Activated naive CD8-positive, alpha-beta T cell treated with anti-CD3 and anti-CD28 coated beads, Interleukin-2, amount 50 U/mL, for 24 hours (primary cell): Measurements from ENCODE around the gene ABCA3.
"Not testable (repeated sequence)": the region's sequence is repeated elsewhere in the genome, so short reads cannot be mapped to it uniquely, and the experiment has no call there.

ENCODE experiments used
- ATAC-seq: fragments of 150-1000 bp; cut with Tn5 transposase; one replicate; pipeline ENCODE4 v1.10.0; 2021
- DNase-seq: peaks from one replicate; pipeline ENCODE4 v3.0.0; 2021
- H3K27ac Mint-ChIP-seq: one replicate; pipeline ENCODE4 v1.8.0; 2021; ENCODE audit warnings: mild to moderate bottlenecking, mixed read lengths
- H3K27me3 Mint-ChIP-seq: one replicate; pipeline ENCODE4 v1.8.0; 2021; ENCODE audit warnings: mixed read lengths
- H3K36me3 Mint-ChIP-seq: one replicate; pipeline ENCODE4 v1.8.0; 2021; ENCODE audit warnings: low read depth, mixed read lengths
- H3K4me1 Mint-ChIP-seq: one replicate; pipeline ENCODE4 v1.8.0; 2021; ENCODE audit warnings: mixed read lengths
- H3K4me3 Mint-ChIP-seq: one replicate; pipeline ENCODE4 v1.8.0; 2021; ENCODE audit warnings: mild to moderate bottlenecking, moderate library complexity, mixed read lengths
- H3K9me3 Mint-ChIP-seq: one replicate; pipeline ENCODE4 v1.8.0; 2021; ENCODE audit warnings: mixed read lengths

ABCA3 gene

DNA sequence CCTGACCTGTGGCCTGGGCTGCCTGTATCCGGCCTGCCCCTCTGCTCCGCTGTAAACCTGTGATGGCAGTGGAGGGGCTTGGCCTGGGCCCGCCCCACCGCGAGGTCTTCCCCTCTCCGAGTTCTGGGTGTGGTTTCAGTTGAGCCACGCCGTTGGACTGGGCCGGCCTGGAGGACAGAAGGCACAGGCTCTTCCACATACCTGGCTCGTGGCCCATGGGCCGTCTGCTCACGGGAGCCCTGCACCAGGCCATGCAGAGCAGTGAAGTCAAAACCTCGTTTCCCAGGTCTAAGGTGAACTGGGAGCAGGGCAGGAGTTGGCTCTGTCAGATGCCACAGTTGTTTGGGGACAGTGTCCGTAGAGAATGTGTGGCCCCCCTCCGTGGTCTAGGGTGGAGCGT is 67.0 kb downstream of the ABCA3 start:
- no peak overlapping the region for H3K4me3 Mint-ChIP-seq
- ATAC-seq (no peak), DNase-seq (no peak)
- H3K9me3 Mint-ChIP-seq, result no peaks in the 10 kb centered on the region
- no peaks in the 10 kb centered on the region for H3K36me3 Mint-ChIP-seq
- H3K27me3 Mint-ChIP-seq, result no peaks in the 10 kb centered on the region
- no peak overlapping the region for H3K27ac Mint-ChIP-seq
- peaks cover 14% of the 10 kb centered on the region for H3K4me1 Mint-ChIP-seq

DNA sequence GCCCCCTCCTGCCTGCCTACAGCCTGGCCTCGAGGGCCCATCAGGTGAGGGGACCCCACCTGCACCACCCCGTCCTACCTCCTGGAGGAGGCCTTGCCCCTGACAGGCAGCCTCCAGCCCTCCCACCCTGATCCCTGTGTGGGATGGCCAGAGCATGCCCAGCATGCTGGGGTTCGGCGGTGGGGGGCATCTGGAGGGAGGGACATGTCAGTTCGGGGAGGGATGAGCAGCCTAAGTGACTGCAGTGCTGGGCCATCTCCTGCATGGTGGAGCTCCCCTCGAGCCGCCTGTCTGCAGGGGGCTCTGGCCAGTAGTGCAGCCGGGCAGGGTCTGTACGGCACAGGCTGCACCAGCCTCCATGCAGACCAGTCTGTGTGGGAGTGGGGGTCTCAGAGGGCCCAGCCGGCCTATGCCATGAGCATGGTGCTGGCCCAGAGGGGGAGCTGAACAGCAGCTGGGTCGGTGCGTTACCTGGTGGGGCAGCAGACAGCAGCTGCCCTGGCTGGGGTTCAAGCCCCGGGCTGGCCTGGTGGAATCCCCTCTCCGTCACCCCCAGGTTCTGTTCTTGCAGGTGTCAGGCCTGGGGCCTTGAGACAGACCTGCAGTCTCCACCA is 68.6 kb downstream of the ABCA3 start:
- Mint-ChIP-seq H3K36me3 (peaks cover 6% of the 10 kb centered on the region), H3K27me3 (no peaks in the 10 kb centered on the region), H3K4me3 (no peak overlapping the region), H3K4me1 (peaks cover 19% of the 10 kb centered on the region), H3K27ac (no peak overlapping the region), H3K9me3 (no peaks in the 10 kb centered on the region)
- DNase-seq (no peak), ATAC-seq (no peak)

DNA sequence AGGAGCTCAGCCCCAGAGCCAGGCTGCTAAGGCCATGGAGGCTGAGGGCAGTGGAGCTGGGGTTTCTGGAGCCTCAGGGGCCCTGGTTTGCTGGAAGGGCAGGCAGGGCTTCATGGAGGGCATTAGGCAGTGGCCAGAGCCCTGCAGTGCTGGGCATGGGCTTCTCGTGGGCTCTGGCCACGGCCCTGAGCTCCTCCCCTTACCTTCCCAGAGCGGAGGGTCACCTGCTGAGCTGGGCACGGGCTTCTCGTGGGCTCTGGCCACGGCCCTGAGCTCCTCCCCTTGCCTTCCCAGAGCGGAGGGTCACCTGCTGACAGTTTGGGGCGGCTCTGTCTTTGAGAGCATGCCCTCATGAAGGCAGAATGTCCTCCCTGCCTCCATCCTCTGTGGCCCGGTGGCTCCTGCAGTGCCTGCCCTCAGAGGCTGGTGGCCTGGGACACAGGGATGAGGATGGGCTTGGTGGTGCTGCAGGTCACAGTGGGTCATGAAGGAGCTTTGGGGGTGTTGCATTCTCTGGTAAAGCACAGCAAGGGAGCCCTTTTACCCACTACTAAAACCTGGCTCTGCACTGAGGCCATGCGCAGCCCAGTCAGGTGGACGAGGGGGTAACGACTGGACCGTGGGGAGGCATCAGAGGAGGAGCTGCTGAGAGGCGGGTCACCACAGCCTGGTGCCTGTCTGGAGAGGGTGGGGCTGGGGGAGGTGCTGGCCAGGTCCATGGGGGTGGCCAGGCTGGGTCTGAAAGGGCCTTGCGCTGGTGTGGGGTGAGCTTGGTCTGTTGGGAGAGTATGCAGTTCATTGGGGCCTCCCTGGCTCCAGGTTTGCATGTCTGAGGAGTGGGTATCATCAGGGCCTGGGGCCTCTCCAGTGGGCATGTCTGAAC is 69.7 kb downstream of the ABCA3 start:
- Mint-ChIP-seq H3K9me3 (no peaks in the 10 kb centered on the region), H3K4me1 (peaks cover 30% of the 10 kb centered on the region), H3K27ac (no peak overlapping the region), H3K27me3 (no peaks in the 10 kb centered on the region), H3K36me3 (peaks cover 16% of the 10 kb centered on the region), H3K4me3 (no peak overlapping the region)
- DNase-seq (no peak), ATAC-seq (no peak)

DNA sequence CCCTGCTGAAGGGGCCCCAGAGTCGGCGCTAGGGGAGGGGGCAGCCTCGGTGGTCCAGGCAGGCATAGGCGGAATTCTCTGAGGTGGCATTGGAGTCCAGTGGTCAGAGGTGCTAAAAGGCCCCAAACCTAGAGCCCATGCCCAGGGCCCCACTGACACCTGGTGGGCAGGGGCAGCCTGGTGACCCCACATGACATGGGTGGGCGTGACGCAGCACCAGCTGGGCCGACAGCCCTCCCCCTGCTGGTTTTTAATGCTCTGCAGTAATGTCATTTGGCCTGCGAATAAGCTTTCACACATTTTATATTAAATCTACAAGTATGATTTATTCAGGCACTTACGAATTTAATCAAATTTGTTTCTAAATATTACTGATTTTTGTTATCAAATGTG is 70.5 kb downstream of the ABCA3 start:
- Mint-ChIP-seq H3K27ac (no peak overlapping the region), H3K4me3 (no peak overlapping the region)
- DNase-seq, result no peak

DNA sequence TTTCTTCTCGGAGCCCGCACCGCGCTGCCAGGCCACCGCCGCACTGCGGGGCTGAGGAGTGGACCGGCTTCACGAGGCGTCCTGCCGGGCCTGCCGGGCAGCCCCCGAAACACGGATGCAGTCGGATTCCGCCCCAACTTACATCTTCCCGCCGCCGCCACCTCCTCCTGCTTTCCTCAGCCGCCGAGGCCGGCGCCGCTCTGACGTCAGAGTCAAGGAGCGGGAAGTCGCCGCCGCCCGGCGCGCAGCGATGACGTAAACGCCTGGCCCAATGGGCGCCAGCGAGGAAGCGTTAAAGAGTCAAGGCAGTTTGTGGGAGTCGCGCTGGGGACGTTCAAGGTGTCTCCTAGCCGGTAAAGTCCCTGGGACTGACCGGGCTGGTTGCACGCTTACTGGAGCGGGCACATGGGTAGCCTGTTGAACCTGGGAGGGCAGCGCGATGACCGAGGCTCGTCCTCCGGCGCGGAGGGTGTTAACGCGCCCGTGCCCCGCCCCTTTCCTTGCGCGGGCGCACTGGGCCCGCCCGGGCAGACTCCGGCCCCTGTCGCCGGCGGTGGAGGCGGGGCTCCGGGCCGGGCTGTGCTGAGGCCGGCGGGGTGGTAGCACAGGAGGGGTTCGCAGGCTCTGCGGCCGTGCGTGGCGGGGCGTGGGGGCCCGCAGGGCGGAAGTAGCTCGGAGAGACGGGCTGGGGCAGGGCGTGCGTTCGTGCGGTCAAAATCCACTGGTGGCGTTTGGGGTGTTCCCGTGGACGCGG is 72.4 kb downstream of the ABCA3 start, which contains the start of gene RNPS1:
TSS of gene RNPS1 (minus strand) at position 214 of the 754 bp plus-strand sequence. CDS start 3,483 bp downstream, outside the sequence.
- peak; percentile 90 for ATAC-seq
- H3K4me1 Mint-ChIP-seq, result peaks cover 46% of the 10 kb centered on the region

More for the DNA sequence above, 70.5 kb downstream of the ABCA3 start:
- Mint-ChIP-seq H3K27me3 (no peaks in the 10 kb centered on the region), H3K36me3 (peaks cover 22% of the 10 kb centered on the region), H3K4me1 (peaks cover 38% of the 10 kb centered on the region), H3K9me3 (no peaks in the 10 kb centered on the region)
- no peak for ATAC-seq

DNA sequence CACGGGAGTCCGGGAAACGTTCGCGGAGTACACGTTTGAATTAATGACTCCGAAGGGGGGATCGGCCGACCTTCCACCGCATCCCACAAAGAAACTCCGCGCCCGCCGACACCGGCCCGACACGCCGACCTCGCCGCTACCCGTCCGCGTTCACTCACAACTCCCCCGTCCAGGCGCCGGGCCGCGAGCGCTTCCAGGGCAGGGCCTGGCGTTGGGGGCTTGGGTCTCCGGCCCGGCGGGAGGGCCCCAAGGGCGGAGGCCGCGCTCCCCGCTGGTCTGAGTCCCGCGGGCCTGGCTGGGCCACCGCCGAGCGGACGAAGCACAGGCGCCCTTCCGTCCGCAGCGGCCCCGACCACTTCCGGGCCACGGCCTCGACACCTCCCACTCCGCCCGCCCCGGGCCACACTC is 73.0 kb downstream of the ABCA3 start:
- not testable (repeated sequence) for H3K9me3 Mint-ChIP-seq, H3K27me3 Mint-ChIP-seq, DNase-seq
- H3K4me3 Mint-ChIP-seq, result peak overlapping the region; percentile 89
- peak overlapping the region; percentile 98 for H3K27ac Mint-ChIP-seq
- peaks cover 37% of the 10 kb centered on the region for H3K36me3 Mint-ChIP-seq
- ATAC-seq, result peak; percentile 65
- peaks cover 50% of the 10 kb centered on the region for H3K4me1 Mint-ChIP-seq

More for the DNA sequence above, 72.4 kb downstream of the ABCA3 start, which contains the start of gene RNPS1:
- peak; percentile 98 for DNase-seq
- no peaks in the 10 kb centered on the region for H3K9me3 Mint-ChIP-seq
- peak within 1 kb of the TSS; percentile 89 for H3K4me3 Mint-ChIP-seq
- peak within 1 kb of the TSS; percentile 98 for H3K27ac Mint-ChIP-seq
- peaks cover 32% of the 10 kb centered on the region for H3K36me3 Mint-ChIP-seq
- H3K27me3 Mint-ChIP-seq, result no peaks in the 10 kb centered on the region

DNA sequence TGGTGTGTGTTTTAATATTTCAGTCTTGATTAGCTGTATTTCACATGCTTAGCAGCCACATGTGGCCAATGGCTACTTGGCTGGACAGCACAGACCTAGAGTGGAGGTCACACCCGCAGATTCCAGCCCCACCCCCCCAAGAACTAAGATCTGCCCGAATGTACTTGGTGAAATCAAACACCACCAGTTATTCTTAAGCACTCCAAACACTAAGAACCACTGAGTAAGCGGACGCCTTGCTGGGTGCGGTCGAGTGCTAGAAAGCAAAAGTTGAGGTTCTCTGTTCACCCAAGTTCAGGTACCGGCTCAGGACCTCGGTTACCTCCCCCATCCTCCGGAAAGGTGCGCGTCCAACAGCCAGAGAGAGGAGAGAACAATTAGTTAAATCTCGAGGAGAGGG is 73.6 kb downstream of the ABCA3 start:
- ATAC-seq, H3K27me3 Mint-ChIP-seq, DNase-seq, H3K9me3 Mint-ChIP-seq: not testable (repeated sequence)
- H3K4me3 Mint-ChIP-seq, result peak overlapping the region; percentile 89
- H3K36me3 Mint-ChIP-seq, result peaks cover 43% of the 10 kb centered on the region
- peak overlapping the region; percentile 98 for H3K27ac Mint-ChIP-seq
- H3K4me1 Mint-ChIP-seq, result peaks cover 50% of the 10 kb centered on the region

DNA sequence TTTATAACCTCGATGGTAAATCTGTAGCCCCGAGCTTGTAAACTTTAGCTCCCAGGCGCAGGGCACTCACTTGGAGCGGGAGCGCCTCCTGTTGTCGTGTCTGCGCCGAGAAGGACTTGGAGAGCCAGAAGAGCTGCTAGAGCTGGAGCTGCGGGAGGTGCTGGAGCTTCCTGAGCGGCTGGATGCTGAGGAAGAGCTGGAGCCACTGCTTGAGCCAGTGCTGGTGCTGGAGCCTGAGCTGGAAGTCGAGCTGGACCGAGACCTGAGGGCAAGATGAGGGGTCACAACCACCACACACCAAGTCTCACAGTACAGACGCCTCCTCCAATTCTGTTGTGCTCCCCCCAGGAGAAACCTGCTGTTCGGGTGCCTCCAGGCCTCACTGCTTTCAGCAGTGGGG is 77.5 kb downstream of the ABCA3 start:
- not testable (repeated sequence) for ATAC-seq, H3K9me3 Mint-ChIP-seq, DNase-seq, H3K27me3 Mint-ChIP-seq, H3K4me3 Mint-ChIP-seq
- peaks cover 35% of the 10 kb centered on the region for H3K4me1 Mint-ChIP-seq
- H3K36me3 Mint-ChIP-seq, result peaks cover 67% of the 10 kb centered on the region
- peak overlapping the region; percentile 31 for H3K27ac Mint-ChIP-seq

DNA sequence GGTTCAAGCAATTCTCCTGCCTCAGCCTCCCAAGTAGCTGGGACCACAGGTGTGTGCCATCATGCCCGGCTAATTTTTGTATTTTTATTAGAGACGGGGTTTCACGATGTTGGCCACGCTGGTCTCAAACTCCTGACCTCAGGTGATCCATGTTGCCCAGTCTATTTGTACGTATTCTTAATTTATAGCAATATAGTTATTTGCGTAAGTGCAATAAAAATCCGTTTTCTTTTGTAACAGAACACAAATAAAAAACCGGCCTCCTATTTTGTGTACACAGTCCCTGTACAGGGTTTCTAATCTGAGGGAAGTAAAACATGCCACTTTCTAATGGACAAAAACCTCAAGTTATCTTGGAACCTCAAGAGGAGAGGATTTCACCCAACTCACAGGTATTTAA is 80.3 kb downstream of the ABCA3 start:
- ATAC-seq, result no peak
- no peaks in the 10 kb centered on the region for H3K9me3 Mint-ChIP-seq
- H3K4me1 Mint-ChIP-seq, result peaks cover 16% of the 10 kb centered on the region
- H3K4me3 Mint-ChIP-seq, result no peak overlapping the region
- H3K36me3 Mint-ChIP-seq, result peaks cover 73% of the 10 kb centered on the region
- H3K27me3 Mint-ChIP-seq, result no peaks in the 10 kb centered on the region
- no peak overlapping the region for H3K27ac Mint-ChIP-seq
- no peak for DNase-seq

DNA sequence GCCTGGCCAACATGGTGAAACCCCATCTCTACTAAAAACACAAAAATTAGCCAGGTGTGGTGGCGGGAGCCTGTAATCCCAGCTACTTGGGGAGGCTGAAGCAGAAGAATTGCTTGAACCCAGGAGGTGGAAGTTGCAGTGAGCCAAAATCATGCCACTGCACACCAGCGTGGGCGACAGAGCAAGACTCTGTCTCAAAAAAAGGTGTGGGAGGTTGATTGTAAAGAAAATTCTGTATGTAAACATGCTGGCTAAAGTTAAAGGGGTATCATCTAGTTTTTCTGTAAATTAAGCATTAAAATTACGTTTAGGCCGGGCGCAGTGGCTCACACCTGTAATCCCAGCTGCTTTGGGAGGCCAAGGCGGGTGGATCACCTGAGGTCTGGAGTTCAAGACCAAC is 82.0 kb downstream of the ABCA3 start:
- H3K4me3 Mint-ChIP-seq, H3K27ac Mint-ChIP-seq: not testable (repeated sequence)
- peaks cover 68% of the 10 kb centered on the region for H3K36me3 Mint-ChIP-seq

DNA sequence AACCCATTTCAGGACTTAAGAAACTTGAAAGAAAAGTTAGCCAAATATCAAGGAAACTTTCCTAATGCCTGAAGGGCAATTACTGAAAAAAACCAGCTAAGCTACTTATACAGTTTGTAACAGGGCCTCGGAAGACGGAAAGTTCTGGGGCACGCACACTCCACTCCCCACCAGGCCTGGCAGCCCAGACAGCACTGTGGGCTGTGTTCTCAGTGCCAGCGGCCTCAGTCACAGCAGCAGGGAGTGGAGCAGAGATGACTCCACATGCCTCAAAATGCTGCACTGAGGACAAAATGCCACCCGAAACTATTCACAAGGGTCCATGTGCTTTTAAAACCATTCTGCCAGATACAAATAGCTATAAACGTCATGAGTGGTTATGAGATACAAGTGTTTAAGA is 82.8 kb downstream of the ABCA3 start:
- no peak for DNase-seq
- no peaks in the 10 kb centered on the region for H3K27me3 Mint-ChIP-seq
- peaks cover 3% of the 10 kb centered on the region for H3K4me1 Mint-ChIP-seq
- no peak for ATAC-seq
- no peak overlapping the region for H3K4me3 Mint-ChIP-seq
- H3K36me3 Mint-ChIP-seq, result peaks cover 72% of the 10 kb centered on the region
- no peak overlapping the region for H3K27ac Mint-ChIP-seq
- no peaks in the 10 kb centered on the region for H3K9me3 Mint-ChIP-seq

More for the DNA sequence above, 82.0 kb downstream of the ABCA3 start:
- not testable (repeated sequence) for DNase-seq, H3K4me1 Mint-ChIP-seq, ATAC-seq, H3K27me3 Mint-ChIP-seq, H3K9me3 Mint-ChIP-seq

DNA sequence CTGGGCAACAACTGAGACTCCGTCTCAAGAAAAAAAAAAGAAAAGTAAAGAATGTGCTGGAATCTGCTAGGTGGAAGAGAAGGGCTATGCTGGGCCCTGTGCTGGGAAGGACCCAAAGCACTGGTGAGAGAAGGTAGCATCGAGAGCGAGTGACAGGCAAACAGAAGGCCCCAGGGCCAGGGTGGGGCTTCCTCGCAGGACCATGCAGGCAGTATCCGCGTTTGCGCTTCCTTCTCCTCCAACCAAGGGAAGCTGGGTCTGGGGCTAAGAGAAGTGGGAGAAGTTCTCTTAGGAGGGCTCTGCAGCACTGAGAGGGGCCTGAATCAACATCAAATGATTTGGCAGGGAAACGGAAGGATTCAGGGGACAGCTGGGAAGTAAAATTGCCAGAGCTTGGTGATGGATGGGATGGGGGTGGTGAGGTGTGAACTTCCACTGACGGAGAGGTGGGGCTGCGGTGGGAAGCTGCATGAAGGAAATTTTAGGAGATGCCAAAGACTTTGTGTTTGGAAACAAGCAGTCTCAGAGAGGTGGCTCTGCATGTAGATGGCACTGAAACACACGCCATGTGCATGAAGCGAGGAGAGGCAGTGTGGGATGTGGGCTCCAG is 83.9 kb downstream of the ABCA3 start:
- Mint-ChIP-seq H3K36me3 (peaks cover 65% of the 10 kb centered on the region), H3K4me1 (peaks cover 7% of the 10 kb centered on the region), H3K4me3 (no peak overlapping the region), H3K27me3 (no peaks in the 10 kb centered on the region), H3K27ac (peak overlapping the region; percentile 27), H3K9me3 (no peaks in the 10 kb centered on the region)
- ATAC-seq (no peak), DNase-seq (no peak)

DNA sequence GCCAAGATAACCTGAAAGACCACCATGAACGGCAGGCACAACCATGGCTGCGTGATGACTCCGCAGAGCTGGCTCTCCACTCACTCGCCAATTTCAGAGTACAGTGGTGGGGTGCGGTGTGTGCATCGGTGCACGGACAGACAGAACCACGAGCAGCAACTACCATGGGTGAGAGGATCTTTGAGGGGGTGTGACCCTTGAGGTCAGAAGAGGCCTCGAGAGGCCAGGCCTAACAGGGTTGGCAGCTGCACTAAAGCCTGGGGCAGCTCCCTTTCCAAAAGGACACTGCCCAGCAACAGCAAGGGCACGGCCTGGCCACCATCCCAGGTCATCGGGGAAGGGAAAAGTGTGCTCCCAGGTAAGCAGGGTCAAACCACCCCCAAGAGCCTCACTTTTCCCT is 87.2 kb downstream of the ABCA3 start:
- Mint-ChIP-seq H3K9me3 (no peaks in the 10 kb centered on the region), H3K27me3 (no peaks in the 10 kb centered on the region), H3K36me3 (peaks cover 51% of the 10 kb centered on the region), H3K4me1 (peaks cover 15% of the 10 kb centered on the region), H3K4me3 (peak overlapping the region; percentile 32), H3K27ac (no peak overlapping the region)
- ATAC-seq (no peak), DNase-seq (no peak)

DNA sequence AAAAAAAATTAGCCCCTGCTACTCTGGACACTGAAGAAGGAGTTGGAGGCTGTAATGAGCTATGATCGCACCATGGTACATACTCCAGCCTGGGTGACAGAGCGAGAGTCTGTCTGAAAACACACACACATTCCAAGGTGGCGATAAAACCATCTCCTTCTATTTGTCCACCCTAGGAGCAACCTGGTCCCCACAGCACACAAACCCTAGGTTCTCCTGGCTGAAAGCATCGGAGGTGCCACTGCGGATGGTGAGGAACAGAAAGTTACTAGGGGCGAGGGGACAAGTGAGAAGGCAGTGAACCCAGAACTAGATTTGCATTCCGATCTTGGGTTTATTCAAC is 87.8 kb downstream of the ABCA3 start:
- Mint-ChIP-seq H3K36me3 (peaks cover 45% of the 10 kb centered on the region), H3K27me3 (no peaks in the 10 kb centered on the region), H3K4me3 (no peak overlapping the region), H3K4me1 (peaks cover 15% of the 10 kb centered on the region), H3K27ac (no peak overlapping the region), H3K9me3 (no peaks in the 10 kb centered on the region)
- ATAC-seq (no peak), DNase-seq (no peak)
